ENCODE results near the gene FGD2.

Gene FGD2

GRCh38 chr6:37010402-37010892, 5.0 kb downstream of the FGD2 start:
- H3K4me1 ChIP-seq (ENCODE audit: control insufficient read depth, insufficient read depth, low read length, poor library complexity, severe bottlenecking): no peaks in the 10 kb centered on the region
- no peaks in the 10 kb centered on the region for H3K9me3 ChIP-seq (ENCODE audit: control insufficient read depth, low read length)
- no peak overlapping the region for H3K4me3 ChIP-seq (ENCODE audit: extremely low read depth, insufficient read depth, low read length, poor library complexity, severe bottlenecking)
- 83 to 94% methylated on average over 6 to 10 of the region's 10 CpGs for WGBS, 2 experiments (ENCODE audit: insufficient coverage in 2 of 2)
- H3K36me3 ChIP-seq (ENCODE audit: control insufficient read depth, insufficient read depth, low read length): no peaks in the 10 kb centered on the region
- H3K27ac ChIP-seq (ENCODE audit: low read depth, low read length, severe bottlenecking): no peak overlapping the region

GRCh38 chr6:37011656-37012378, 6.4 kb downstream of the FGD2 start:
- Histone ChIP-seq H3K9me3 (ENCODE audit: control insufficient read depth, low read length) (no peaks in the 10 kb centered on the region), H3K4me3 (ENCODE audit: extremely low read depth, insufficient read depth, low read length, poor library complexity, severe bottlenecking) (no peak overlapping the region), H3K4me1 (ENCODE audit: control insufficient read depth, insufficient read depth, low read length, poor library complexity, severe bottlenecking) (no peaks in the 10 kb centered on the region), H3K27ac (ENCODE audit: low read depth, low read length, severe bottlenecking) (no peak overlapping the region), H3K36me3 (ENCODE audit: control insufficient read depth, insufficient read depth, low read length) (no peaks in the 10 kb centered on the region)
- WGBS, 2 experiments (ENCODE audit: insufficient coverage in 2 of 2): 88 to 95% methylated on average over 5 to 8 of the region's 11 CpGs

- H3K4me3 ChIP-seq (ENCODE audit: extremely low read depth, insufficient read depth, low read length, poor library complexity, severe bottlenecking): no peak overlapping the region
- peaks cover 6% of the 10 kb centered on the region for H3K4me1 ChIP-seq (ENCODE audit: control insufficient read depth, insufficient read depth, low read length, poor library complexity, severe bottlenecking)
- no peaks in the 10 kb centered on the region for H3K9me3 ChIP-seq (ENCODE audit: control insufficient read depth, low read length)
- no peaks in the 10 kb centered on the region for H3K36me3 ChIP-seq (ENCODE audit: control insufficient read depth, insufficient read depth, low read length)
- WGBS, 2 experiments (ENCODE audit: insufficient coverage in 2 of 2): 88 to 89% methylated on average over 18 to 20 of the region's 21 CpGs
- no peak overlapping the region for H3K27ac ChIP-seq (ENCODE audit: low read depth, low read length, severe bottlenecking)
Measured at GRCh38 chr6:37013516-37014491, 8.3 kb downstream of the FGD2 start.

GRCh38 chr6:37014667-37015066, 9.2 kb downstream of the FGD2 start:
- H3K36me3 ChIP-seq (ENCODE audit: control insufficient read depth, insufficient read depth, low read length): no peaks in the 10 kb centered on the region
- no peak overlapping the region for H3K4me3 ChIP-seq (ENCODE audit: extremely low read depth, insufficient read depth, low read length, poor library complexity, severe bottlenecking)
- WGBS, 2 experiments (ENCODE audit: insufficient coverage in 2 of 2): 92 to 94% methylated on average over 7 of the region's 12 CpGs
- H3K9me3 ChIP-seq (ENCODE audit: control insufficient read depth, low read length): no peaks in the 10 kb centered on the region
- no peak overlapping the region for H3K27ac ChIP-seq (ENCODE audit: low read depth, low read length, severe bottlenecking)
- H3K4me1 ChIP-seq (ENCODE audit: control insufficient read depth, insufficient read depth, low read length, poor library complexity, severe bottlenecking): peaks cover 6% of the 10 kb centered on the region

GRCh38 chr6:37015532-37015931, 10.1 kb downstream of the FGD2 start:
- H3K36me3 ChIP-seq (ENCODE audit: control insufficient read depth, insufficient read depth, low read length): no peaks in the 10 kb centered on the region
- no peaks in the 10 kb centered on the region for H3K9me3 ChIP-seq (ENCODE audit: control insufficient read depth, low read length)
- WGBS, 2 experiments (ENCODE audit: insufficient coverage in 2 of 2): 96 to 97% methylated on average over 7 to 8 of the region's 9 CpGs

GRCh38 chr6:37016995-37017394, 11.5 kb downstream of the FGD2 start:
- WGBS, 2 experiments (ENCODE audit: insufficient coverage in 2 of 2): 91 to 94% methylated on average over 2 to 3 of the region's 3 CpGs
- H3K36me3 ChIP-seq (ENCODE audit: control insufficient read depth, insufficient read depth, low read length): no peaks in the 10 kb centered on the region
- no peak overlapping the region for H3K4me3 ChIP-seq (ENCODE audit: extremely low read depth, insufficient read depth, low read length, poor library complexity, severe bottlenecking)
- peaks cover 6% of the 10 kb centered on the region for H3K4me1 ChIP-seq (ENCODE audit: control insufficient read depth, insufficient read depth, low read length, poor library complexity, severe bottlenecking)
- no peak overlapping the region for H3K27ac ChIP-seq (ENCODE audit: low read depth, low read length, severe bottlenecking)
- H3K9me3 ChIP-seq (ENCODE audit: control insufficient read depth, low read length): no peaks in the 10 kb centered on the region

More at GRCh38 chr6:37015532-37015931, 10.1 kb downstream of the FGD2 start:
- peaks cover 6% of the 10 kb centered on the region for H3K4me1 ChIP-seq (ENCODE audit: control insufficient read depth, insufficient read depth, low read length, poor library complexity, severe bottlenecking)
- no peak overlapping the region for H3K4me3 ChIP-seq (ENCODE audit: extremely low read depth, insufficient read depth, low read length, poor library complexity, severe bottlenecking)
- no peak overlapping the region for H3K27ac ChIP-seq (ENCODE audit: low read depth, low read length, severe bottlenecking)

GRCh38 chr6:37017606-37018197, 12.2 kb downstream of the FGD2 start:
- Histone ChIP-seq H3K27ac (ENCODE audit: low read depth, low read length, severe bottlenecking) (no peak overlapping the region), H3K36me3 (ENCODE audit: control insufficient read depth, insufficient read depth, low read length) (no peaks in the 10 kb centered on the region), H3K4me1 (ENCODE audit: control insufficient read depth, insufficient read depth, low read length, poor library complexity, severe bottlenecking) (peaks cover 6% of the 10 kb centered on the region), H3K9me3 (ENCODE audit: control insufficient read depth, low read length) (no peaks in the 10 kb centered on the region), H3K4me3 (ENCODE audit: extremely low read depth, insufficient read depth, low read length, poor library complexity, severe bottlenecking) (no peak overlapping the region)
- WGBS, 2 experiments (ENCODE audit: insufficient coverage in 2 of 2): 54 to 76% methylated on average over 5 of the region's 5 CpGs

GRCh38 chr6:37018198-37019064, 13.0 kb downstream of the FGD2 start:
- 2 to 5% methylated on average over 5 to 6 of the region's 8 CpGs for WGBS, 2 experiments (ENCODE audit: insufficient coverage in 2 of 2)
- Histone ChIP-seq H3K9me3 (ENCODE audit: control insufficient read depth, low read length) (no peaks in the 10 kb centered on the region), H3K4me3 (ENCODE audit: extremely low read depth, insufficient read depth, low read length, poor library complexity, severe bottlenecking) (no peak overlapping the region)

GRCh38 chr6:37019065-37019450, 13.6 kb downstream of the FGD2 start:
- no CpG with 5 or more reads among the region's 2 CpGs for WGBS, 2 experiments (ENCODE audit: insufficient coverage in 2 of 2)
- Histone ChIP-seq H3K9me3 (ENCODE audit: control insufficient read depth, low read length) (no peaks in the 10 kb centered on the region), H3K4me3 (ENCODE audit: extremely low read depth, insufficient read depth, low read length, poor library complexity, severe bottlenecking) (no peak overlapping the region), H3K36me3 (ENCODE audit: control insufficient read depth, insufficient read depth, low read length) (no peaks in the 10 kb centered on the region), H3K4me1 (ENCODE audit: control insufficient read depth, insufficient read depth, low read length, poor library complexity, severe bottlenecking) (peaks cover 6% of the 10 kb centered on the region), H3K27ac (ENCODE audit: low read depth, low read length, severe bottlenecking) (no peak overlapping the region)

More at GRCh38 chr6:37018198-37019064, 13.0 kb downstream of the FGD2 start:
- Histone ChIP-seq H3K36me3 (ENCODE audit: control insufficient read depth, insufficient read depth, low read length) (no peaks in the 10 kb centered on the region), H3K4me1 (ENCODE audit: control insufficient read depth, insufficient read depth, low read length, poor library complexity, severe bottlenecking) (peaks cover 6% of the 10 kb centered on the region), H3K27ac (ENCODE audit: low read depth, low read length, severe bottlenecking) (no peak overlapping the region)

GRCh38 chr6:37020381-37020780, 14.9 kb downstream of the FGD2 start:
- Histone ChIP-seq H3K4me1 (ENCODE audit: control insufficient read depth, insufficient read depth, low read length, poor library complexity, severe bottlenecking) (peaks cover 6% of the 10 kb centered on the region), H3K4me3 (ENCODE audit: extremely low read depth, insufficient read depth, low read length, poor library complexity, severe bottlenecking) (no peak overlapping the region), H3K36me3 (ENCODE audit: control insufficient read depth, insufficient read depth, low read length) (no peaks in the 10 kb centered on the region), H3K27ac (ENCODE audit: low read depth, low read length, severe bottlenecking) (no peak overlapping the region), H3K9me3 (ENCODE audit: control insufficient read depth, low read length) (no peaks in the 10 kb centered on the region)
- 78% methylated on average over 7 of the region's 12 CpGs for WGBS, 2 experiments (ENCODE audit: insufficient coverage in 2 of 2)

All from mesodermal cell (in vitro differentiated cells).